GM18499 (cell line): Measurements from ENCODE around the gene GTSE1.

Experiments
- ATAC-seq: cut with Tn5 transposase; IDR thresholded peaks from one replicate; pipeline ENCODE4 v1.9.1; 2021; ENCODE audit warnings: moderate number of reproducible peaks; ENCODE audit not compliant: insufficient read depth, unreplicated experiment

Gene GTSE1

DNA sequence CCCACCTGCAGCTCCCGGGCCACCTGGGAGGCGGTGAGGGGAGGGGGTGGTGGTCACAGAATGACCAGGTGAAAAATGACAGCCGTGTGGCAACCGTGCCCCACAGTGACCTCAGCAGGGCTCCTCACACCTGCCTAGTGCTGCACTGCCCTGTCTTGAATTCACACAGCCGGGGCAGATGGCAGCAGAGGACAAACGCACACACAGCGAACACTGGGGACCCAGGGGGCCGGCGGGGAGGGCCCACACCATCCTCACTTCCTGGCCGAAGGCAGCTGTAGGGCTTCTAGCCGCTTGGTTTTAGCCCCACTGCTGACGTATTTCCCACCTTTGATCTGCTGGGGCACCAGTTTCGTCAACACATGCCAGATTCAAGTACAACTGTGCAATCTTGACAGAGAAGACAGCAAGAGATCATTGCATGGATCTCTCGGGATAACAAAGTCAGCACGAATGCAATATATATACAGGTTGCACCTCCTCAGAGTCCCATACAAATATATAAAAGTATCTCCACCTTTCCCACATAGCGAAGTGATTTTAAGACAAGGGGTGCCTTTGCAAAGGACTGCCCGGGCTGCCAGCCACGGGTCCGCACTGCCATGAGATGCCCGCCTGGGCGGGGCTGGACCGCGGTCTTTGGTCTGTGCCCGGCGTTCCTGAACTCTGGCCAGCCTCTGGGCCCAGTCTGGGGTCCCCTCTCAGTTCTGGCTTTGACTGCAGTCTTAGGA is 65.7 kb downstream of the GTSE1 start:
- no peak for ATAC-seq

DNA sequence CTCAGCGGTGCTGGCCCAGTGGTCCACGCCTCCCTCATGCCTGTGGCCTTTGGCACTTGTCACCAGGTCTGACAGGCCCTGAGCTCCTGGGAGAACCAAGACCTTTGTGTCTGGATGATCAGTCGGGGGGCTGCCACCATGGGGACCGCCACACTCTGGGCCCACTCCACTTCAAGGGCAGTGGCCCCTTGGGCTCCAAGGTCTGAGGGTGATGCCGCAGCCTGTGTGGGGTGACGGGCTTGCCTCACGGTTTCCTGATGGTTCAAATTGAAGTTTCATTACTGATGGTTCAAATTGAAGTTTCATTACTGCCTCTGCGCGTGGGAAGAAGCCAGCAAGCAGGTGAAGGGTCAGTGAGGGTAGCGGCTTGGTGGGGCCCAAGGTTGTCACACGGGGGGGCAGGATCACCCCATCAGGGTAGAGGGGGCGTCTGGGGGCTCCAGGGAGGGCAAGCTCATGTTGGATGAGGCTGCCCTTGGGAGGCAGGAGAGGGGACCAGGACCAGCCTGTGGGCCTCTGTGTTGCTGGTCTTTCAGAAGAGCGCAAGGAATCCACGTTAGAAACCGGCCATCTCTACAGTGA is 66.4 kb downstream of the GTSE1 start:
- no peak for ATAC-seq

DNA sequence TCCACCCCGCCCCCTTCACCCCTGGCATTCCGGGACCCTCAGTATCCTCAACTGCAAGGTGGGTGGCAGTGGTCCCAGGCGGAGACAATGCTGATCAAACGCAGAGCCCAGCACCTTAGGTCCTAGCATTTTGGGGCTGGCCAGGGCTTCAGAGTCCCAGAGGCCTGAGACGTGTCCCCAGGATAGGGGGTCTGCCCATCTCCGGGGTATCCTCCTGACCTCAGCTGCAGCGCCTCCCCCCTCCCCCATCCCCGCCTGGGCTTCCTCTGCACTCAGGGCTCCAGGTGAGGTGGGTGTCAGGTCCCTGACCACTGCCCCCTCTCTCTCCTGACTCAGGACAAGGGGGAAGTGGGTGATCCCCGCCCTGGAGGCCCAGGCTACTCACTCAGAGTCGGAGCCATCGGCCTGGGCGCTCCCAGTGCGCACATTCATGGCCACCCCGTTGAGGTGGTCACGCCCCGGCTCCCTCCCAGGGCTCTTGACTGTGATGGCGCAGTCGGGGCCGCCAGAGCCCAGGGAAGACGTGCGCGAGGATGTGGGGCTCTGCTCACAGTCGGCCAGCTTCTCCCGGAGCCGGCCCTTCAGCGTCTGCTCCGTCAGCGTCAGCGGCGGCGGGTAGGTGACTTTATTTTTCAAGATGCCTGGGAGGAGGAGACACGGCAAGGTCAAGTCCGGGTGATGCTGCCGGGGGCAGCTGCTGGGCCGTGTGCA is 67.1 kb downstream of the GTSE1 start:
- no peak for ATAC-seq

DNA sequence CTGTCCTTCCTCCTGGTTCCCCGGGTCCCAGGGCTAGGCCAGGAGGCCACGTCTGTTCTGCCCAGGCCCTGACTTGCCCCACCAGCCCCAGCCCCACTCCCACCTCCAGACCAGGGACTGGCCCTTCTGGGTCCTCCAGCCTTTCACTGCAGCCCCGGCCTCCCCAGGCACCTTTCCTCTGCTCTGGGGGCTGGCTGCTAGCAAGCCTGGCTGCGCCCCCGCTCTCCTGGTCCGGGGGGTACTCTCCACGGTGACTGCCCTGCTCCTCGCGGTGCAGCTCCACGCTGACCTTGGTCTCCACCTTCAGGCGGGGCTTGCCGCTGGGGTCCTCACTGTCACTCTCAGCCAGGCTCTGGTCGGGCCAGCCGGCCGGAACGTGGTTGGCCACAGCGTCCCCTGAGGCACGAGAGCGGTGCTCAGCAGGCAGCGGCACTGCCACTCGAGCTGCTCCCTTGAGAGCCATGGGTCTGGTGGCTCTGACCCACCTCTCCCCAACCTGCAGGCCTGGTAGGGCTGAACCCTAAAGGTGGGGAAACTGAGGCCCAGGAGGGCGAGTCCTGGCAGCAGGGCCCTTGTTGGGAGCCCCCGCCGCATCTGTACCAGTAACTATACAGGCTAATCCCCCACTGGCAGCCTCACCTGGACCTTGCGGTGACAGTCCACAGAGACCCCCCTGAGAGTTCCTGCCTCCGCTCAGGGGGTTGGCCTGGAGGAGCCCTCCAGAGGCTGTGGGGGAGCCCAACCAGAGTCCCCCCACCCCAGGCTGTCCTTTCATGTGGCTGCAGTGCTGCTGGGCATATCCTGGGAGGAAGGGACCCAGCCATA is 67.9 kb downstream of the GTSE1 start:
- ATAC-seq: no peak

DNA sequence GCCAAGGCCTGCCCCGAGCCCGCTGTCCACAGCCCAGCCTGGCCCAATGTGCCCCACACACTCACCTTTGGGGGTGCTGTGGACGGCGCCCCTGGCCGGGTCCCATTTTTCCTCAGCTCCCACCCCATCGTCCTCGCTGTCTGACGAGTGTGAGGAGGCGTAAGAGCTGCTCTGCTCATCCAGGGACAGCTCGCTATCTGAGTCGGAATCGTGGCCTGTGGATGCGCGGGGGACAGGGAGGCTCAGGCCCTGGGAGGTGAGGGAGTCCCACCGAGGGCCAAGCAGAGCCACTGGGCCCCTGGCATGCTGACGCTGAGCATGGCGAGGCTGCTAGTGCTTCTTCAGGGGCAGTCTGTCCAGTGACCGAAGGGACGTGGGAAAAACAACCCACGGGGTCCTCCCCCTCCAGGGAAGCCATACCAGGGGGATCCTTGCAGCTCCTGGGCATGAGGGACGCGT is 68.5 kb downstream of the GTSE1 start:
- ATAC-seq: no peak

DNA sequence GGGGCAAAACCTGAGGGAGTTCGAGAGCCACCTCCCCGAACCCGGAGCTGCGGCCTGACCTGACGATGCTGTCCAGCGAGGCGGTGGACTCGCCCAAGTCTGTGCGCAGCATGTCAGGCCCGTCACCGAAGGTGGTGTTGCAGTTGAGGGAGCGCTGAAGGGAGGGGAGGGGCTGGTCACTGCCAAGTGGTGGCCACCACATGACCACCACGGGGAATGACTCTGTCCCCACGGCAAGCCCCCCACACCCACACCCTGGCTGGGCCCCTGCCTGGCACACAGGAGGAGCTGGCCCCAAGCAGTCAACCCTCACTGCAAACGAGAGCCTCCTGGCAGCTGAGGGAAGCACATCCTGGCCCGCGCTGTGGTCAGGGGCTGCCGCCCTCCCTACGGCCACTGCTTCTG is 69.7 kb downstream of the GTSE1 start:
- ATAC-seq: no peak

DNA sequence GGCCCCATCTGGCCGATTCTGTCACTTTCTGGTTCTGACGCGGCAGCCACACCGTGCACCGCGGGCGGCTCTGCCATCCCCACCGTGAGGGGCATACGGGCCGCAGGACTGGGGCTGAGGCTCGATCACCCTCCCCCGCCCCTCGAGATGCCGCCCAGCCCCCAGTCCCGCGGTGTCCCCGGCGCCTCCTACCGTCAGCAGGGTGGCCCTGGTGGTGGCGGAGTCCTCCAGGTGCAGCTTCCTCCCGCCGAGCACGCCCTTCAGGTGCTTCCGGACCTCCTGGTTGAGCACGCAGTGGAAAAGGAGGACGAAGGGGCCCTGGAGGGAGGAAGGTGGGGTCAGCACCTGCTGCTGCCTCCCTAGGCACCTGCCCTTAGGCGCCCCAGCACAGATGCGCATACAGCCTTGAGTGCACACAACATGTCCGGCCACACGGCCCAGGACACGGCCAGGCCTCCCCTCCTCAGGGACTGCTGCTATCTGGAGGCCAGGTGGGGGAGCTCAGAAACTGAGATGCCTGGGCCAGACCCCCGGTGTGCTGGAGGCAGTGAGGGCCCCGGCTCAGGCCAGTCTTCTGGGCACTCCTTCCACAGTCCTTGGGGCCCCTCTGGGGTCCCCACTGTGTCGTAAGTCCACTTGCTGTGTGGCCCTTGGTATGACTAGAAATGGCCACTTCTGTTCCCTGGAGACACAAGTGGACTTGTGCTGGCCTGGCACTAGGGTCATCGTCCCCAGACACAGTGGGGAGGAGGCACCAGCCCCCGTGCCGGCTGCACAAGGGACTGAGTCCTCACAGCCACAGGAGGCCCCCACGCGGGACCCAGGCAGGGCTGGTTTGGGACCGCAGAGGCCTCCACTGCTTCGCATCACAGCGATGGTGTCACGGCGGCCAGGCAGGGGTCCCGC is 70.4 kb downstream of the GTSE1 start:
- no peak for ATAC-seq

DNA sequence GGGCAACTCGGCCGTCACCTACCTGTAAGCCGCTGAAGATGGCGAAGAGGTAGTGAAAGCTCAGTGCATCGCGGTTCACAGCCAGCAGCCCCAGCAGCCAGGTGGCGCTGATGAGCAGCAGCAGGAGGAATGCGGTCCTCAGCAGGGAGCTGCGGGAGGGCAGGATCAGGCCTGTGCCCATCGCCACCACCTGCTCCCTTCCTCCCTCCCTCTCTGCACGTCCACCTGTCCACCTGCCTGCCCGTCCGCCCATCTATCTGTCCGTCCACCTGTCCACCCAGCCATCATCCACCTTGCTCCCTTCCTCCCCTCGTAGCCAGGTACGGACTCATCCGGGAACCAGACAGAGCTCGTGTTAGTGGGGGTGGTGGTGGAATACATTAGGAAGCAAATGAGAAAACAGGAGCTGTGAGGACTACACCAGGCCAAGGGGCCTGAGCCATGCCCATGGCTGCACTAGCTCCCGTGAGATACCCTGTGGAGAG is 71.1 kb downstream of the GTSE1 start:
- ATAC-seq: no peak

DNA sequence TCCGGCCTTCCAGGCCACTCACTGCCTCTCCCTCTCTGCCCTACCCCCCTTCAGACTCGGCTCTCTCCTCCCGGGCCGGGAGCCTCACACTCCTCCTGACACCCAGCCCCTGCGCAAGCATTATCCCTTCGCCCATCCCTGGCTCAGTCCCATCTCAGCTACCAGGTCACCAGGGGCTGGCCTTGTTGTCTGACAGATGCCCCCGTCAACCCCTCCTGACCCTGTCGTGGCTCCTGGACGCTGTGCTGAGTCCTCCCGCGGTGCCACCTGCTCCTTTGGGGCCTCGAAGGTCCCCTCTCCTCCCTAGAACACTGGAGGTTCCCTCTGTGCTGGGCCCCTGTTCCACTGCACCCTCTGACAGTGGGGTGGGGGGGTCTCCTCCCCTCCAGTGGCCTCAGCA is 71.8 kb downstream of the GTSE1 start:
- no peak for ATAC-seq

DNA sequence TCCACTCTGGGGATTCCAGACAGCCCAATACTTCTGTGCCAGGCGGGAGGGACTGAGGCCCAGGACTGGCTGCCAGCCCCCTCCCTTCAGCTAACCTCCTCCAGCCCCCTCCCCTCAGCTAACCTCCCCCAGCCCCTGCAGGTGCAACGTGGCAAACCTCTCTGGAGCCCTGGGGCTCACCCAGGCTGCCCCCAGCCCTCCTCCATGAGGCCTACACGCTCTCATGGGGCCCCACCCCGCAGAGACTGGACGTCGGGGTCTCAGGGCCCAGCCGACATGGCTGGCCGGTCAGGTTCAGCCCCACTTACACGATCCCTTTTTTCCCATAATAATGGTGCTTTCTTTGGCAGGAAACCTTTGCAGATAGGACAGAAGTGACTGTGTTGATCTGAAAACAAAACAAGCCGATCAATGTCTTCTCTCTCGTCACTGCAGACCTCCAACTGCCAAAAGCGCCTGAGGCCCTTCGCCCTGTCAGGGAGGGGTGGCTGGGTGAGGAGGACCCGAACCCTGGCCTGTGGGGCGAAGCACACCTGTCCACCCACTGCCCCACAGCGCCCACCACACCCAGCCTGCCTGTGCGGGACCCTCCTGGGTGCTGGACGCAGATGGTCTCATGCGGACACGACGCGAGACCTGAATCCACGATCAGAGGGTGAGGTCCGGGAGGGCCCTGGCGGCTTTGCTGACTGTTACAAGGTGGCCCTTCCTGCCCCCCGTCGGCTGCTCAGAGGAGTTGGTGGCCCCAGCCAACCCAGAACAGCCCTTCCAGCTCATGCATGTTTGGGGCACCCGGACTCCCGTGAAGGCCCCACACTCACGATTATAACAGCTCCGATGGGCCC is 72.4 kb downstream of the GTSE1 start:
- no peak for ATAC-seq

DNA sequence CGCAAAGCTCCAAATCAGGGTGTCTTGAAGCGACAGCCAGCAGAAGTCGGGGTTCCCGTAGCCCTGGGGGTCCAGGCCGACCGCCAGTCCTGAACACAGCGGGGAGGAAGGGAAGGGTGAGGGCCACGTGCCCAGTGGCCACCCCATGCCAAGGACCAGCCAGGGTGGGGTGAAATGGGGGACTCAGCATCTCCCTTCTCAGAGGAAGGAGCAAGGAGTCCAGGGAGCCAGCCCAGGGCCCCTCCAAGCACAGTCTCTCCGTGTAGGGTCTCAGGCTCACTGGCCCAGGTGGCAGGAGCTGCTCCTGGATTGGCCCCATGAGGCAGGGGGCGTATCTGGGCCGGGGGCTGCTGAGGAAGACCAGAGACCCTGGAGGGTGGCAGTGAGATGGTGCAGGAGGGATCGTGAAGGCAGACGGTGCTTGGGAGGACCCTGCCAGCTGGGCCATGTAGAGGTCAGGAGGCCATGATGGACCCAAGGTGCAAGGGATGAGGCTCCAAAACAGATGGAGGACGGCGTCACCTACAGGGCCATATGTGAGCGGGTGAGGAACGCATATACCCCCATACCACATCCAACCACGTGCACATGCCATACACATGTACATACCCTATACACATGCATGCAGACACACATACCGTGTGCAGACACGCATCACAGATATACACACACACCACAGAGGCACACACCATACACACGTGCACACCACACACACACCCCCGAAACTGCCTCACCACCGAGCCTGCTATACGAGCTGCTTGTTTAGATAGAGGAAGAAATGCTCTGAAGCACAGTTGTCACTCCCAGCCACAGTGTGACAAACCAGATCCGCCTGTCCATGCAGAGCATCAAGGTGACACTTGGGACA is 73.3 kb downstream of the GTSE1 start:
- no peak for ATAC-seq

DNA sequence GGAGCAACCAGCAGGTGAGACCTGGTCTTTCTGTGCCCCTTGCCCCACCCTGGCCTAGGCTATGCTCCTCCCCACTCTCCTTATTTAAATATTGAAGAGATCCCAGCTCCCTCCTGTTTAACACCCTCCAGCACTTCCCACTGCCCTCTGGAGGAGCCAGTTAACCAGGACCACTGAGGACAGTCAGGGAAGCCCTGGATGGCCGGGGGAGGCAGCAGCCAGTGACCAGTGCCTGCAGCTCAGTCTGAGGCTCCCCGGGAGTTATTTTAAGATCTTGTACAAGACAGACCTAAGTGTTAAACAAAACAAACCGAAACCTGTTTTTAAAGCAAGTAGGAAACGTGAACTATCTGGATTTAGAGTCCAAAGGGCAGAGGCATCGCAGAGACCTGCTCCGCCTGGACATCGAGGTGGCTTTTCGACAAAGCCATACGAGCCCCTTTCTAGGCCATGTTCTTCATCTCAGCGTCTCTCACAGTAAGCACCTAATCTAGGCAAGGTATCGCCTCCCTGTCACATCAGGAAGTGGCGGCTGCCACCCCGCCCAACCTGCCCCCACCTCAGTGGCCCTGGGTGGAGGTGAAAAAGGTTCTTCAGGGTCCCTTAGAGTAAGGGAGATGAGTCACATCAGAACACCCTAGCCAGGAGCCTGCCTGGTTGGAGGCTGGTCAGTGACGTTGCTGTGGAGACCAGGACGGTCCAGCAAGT is 74.1 kb downstream of the GTSE1 start:
- no peak for ATAC-seq

DNA sequence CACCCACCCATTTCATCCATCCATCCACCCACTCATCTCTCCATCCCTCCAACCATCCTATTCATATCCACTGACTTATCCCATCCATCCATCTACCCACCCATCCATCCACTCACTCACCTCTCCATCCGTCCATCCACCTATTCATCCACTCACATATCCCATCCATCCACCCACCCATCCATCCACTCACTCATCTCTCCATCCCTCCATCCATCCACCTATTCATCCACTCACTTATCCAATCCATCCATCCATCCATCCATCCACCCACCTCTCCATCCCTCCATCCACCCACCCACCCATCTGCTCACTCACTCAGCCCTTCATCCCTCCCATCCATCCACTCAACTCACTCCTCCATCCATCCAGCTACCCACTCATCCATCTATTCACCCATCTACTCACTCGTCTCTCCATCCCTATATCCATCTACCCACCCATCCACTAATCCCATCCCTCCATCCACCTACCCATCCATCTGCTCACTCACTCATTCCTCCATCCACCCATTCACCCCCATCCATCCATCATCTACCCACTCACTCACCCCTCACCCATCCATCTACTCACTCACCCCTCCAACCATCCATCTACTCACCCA is 75.1 kb downstream of the GTSE1 start:
- no peak for ATAC-seq

DNA sequence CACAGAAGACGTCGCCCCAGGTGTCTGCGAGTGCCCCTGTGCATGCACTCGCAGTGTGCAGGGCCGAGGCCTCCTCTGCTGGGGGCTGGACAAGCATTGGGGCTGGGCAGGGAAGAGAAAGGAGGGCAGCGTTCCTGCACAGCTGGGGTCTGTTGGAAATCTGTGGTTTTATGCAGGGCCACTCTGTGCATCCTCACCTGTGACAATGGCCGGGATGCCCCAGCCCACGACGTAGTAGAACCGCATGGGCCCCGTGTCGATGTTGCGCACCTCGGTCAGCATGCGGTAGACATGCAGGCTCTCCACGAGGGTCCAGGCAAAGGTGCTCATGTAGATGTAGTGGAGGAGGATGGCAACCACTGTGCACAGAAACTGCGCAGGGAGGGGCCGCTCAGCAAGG is 76.0 kb downstream of the GTSE1 start:
- ATAC-seq: no peak

DNA sequence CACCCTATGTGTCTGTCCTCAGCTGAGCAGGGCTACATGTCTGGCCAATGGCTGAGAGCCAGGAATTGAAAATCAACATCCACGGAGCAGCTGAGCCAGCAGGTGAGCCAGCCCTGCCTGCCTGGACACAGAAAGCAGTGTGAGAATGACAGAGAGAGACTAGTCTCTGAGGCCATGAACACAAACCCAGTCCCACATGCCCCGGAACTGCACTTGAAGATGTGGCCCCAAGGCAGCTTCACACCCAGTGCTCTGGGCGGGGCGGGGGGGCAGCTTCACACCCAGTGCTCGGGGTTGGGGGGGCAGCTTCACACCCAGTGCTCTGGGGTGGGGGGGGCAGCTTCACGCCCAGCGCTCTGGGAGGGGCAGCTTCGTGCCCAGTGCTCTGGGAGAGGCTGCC is 76.5 kb downstream of the GTSE1 start:
- ATAC-seq: no peak

DNA sequence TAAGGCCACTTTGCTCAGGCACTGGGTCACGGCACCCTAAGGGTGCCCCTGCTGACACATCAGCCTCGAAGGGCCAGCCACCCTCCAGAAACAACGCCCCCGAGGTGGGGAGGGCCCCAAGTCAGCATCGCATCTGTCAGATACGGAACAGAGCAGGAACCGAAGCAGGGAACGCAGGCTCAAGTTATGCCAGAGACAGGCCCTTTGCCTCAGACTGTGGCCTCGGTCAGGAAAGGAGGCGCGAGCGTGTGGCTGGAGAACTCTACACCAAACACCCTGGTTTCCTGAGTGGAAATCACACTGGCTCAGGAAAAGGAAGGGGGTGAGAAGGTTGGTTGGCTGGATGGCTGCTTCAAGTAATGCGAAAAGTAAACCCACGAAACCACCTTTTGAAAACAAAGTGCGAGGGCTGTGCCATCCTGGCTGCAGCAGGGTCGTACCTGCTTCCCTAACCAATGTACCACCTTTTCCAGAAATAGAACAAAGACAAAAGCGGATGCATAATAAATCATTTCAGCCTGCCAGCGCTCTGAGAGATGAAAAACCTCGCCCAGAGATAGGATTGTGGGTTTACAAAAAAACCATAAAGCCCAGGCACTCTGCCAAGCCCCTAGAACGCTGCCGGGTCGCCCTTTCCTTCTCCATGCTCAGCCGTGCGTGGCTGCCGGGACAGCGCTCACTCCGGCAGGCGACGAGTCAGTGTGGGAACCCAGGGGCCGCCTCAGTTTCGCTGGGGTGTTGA is 77.4 kb downstream of the GTSE1 start:
- ATAC-seq: no peak
